DMS79 treated with DMSO at 0.1 percent for 48 hours (cell line): ENCODE results near the gene MDFIC2.

Experiments used
- DNase-seq: peaks from one replicate; lab custom pipeline; 2025; lab: John Stamatoyannopoulos, UW

The MDFIC2 gene

GRCh38 chr3:70180664-70181063, 131.8 kb downstream of the MDFIC2 start:
- DNase-seq: no peak

GRCh38 chr3:70179111-70179510, 133.3 kb downstream of the MDFIC2 start:
- no peak for DNase-seq

GRCh38 chr3:70177881-70178645, 134.4 kb downstream of the MDFIC2 start:
- DNase-seq: no peak

- no peak for DNase-seq
These were observed 136.2 kb downstream of the MDFIC2 start for GRCh38 chr3:70176224-70176623.

GRCh38 chr3:70156808-70157207, 155.6 kb downstream of the MDFIC2 start:
- no peak for DNase-seq

GRCh38 chr3:70150599-70150998, 161.8 kb downstream of the MDFIC2 start:
- no peak for DNase-seq

- DNase-seq: no peak
These were observed 162.6 kb downstream of the MDFIC2 start for GRCh38 chr3:70149714-70150400.
